Middle frontal gyrus (tissue), 1 donor: Measurements from ENCODE around the gene ETV7.
"Not testable (repeated sequence)": the region's sequence is repeated elsewhere in the genome, so short reads cannot be mapped to it uniquely, and the experiment has no call there.

Source experiments
- DNase-seq: peaks from one replicate; pipeline ENCODE4 v3.0.0-alpha.2; 2015; ENCODE audit warnings: low spot score; ENCODE audit errors: extremely low spot score

Gene ETV7

GRCh38 chr6:36343109-36343680, 44.3 kb downstream of the ETV7 start:
- no peak for DNase-seq

- DNase-seq = no peak
Observed at GRCh38 chr6:36340618-36341454, 46.6 kb downstream of the ETV7 start.

GRCh38 chr6:36340306-36340617, 47.2 kb downstream of the ETV7 start:
- DNase-seq = no peak

- no peak for DNase-seq
Observed at GRCh38 chr6:36339146-36339545, 48.3 kb downstream of the ETV7 start.

- not testable (repeated sequence) for DNase-seq
Observed at GRCh38 chr6:36338223-36338622, 49.2 kb downstream of the ETV7 start.

- no peak for DNase-seq
Observed at GRCh38 chr6:36337814-36338213, 49.7 kb downstream of the ETV7 start.

- no peak for DNase-seq
Observed at GRCh38 chr6:36336779-36337241, 50.7 kb downstream of the ETV7 start, which contains the start of gene BNIP5. Gene BNIP5 (minus strand): TSS chr6:36336888. CDS start chr6:36330690, 6,198 bp downstream.

GRCh38 chr6:36336208-36336710, 51.2 kb downstream of the ETV7 start:
- no peak for DNase-seq

GRCh38 chr6:36335465-36336207, 51.8 kb downstream of the ETV7 start:
- DNase-seq = no peak

- no peak for DNase-seq
Observed at GRCh38 chr6:36334832-36335459, 52.5 kb downstream of the ETV7 start.

GRCh38 chr6:36333931-36334725, 53.3 kb downstream of the ETV7 start:
- DNase-seq = peak; percentile 39

- no peak for DNase-seq
Observed at GRCh38 chr6:36333171-36333895, 54.1 kb downstream of the ETV7 start.

- DNase-seq = no peak
Observed at GRCh38 chr6:36331381-36331780, 56.1 kb downstream of the ETV7 start.

GRCh38 chr6:36330366-36330765, 57.1 kb downstream of the ETV7 start:
- no peak for DNase-seq

- DNase-seq = no peak
Observed at GRCh38 chr6:36329798-36330291, 57.6 kb downstream of the ETV7 start.

- DNase-seq = no peak
Observed at GRCh38 chr6:36328600-36328999, 58.9 kb downstream of the ETV7 start.

- DNase-seq = no peak
Observed at GRCh38 chr6:36327919-36328236, 59.6 kb downstream of the ETV7 start.

- DNase-seq = no peak
Observed at GRCh38 chr6:36327226-36327918, 60.1 kb downstream of the ETV7 start.

- no peak for DNase-seq
Observed at GRCh38 chr6:36326356-36326995, 61.0 kb downstream of the ETV7 start.
